Measurements from ENCODE around the gene PGM2L1.

The PGM2L1 gene

DNA sequence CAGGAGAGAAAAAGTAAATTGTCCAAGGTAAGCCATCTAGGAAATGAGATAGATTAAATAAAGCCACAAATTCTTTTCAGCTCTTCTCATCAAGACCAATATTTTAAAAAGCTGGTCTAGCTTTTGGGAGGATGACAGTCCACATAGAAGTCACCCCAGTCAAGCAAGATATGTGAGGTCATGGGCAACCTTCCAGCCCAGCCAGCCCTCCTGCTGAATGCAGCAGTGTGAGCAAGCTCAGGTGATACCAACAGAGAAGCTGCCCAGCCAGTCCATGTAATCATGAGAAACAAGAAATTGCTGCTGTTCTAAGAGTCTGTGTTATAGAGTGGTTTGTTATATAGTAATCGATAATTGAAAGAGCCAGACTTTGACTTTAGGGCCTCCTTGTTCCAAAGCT lies 40.4 kb upstream of the PGM2L1 start:
- TF ChIP-seq, protein P1, sequence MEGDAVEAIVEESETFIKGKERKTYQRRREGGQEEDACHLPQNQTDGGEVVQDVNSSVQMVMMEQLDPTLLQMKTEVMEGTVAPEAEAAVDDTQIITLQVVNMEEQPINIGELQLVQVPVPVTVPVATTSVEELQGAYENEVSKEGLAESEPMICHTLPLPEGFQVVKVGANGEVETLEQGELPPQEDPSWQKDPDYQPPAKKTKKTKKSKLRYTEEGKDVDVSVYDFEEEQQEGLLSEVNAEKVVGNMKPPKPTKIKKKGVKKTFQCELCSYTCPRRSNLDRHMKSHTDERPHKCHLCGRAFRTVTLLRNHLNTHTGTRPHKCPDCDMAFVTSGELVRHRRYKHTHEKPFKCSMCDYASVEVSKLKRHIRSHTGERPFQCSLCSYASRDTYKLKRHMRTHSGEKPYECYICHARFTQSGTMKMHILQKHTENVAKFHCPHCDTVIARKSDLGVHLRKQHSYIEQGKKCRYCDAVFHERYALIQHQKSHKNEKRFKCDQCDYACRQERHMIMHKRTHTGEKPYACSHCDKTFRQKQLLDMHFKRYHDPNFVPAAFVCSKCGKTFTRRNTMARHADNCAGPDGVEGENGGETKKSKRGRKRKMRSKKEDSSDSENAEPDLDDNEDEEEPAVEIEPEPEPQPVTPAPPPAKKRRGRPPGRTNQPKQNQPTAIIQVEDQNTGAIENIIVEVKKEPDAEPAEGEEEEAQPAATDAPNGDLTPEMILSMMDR (IDR thresholded peaks at IDR 0.05; ENCODE audit: low read depth, low read length, missing control alignments), result no peak

DNA sequence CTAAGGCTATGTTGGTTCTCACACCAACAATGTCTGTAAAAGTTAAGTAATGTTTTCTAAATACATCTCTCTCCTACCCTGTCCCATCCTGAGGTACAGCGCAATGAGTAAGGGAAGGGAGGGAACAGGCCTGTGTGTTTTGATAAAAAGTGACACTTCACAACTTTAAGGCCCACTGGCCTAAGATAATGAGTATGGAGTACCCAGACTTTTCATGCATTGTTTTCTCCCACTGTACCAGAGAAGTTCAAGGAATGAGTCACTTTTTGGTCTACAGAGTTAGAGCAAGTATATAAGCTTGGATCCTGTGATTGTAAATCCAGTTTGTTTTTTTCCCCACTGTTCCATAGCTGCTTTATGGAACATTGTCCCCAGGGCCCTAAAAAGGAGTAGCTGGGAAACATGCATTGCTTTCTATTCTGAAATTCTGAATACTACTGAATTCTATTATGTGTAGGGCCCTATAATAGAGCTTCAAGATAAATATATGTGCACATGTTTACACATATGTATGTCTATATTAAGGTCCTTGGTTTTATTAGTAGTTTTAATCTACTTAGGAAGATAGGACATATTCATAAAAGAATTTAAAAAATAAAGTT lies 39.3 kb upstream of the PGM2L1 start:
- H3K4me3 ChIP-seq (replicated peaks; ENCODE audit: low read depth, low read length), result no peak overlapping the region
- no peak for DNase-seq (ENCODE audit: extremely low read depth, low read depth)
- TF ChIP-seq, protein P1 (IDR thresholded peaks at IDR 0.05; ENCODE audit: low read depth, low read length, missing control alignments), result no peak

More for the DNA sequence above, 40.4 kb upstream of the PGM2L1 start:
- no peak overlapping the region for H3K4me3 ChIP-seq (replicated peaks; ENCODE audit: low read depth, low read length)
- no peak for DNase-seq (ENCODE audit: extremely low read depth, low read depth)

DNA sequence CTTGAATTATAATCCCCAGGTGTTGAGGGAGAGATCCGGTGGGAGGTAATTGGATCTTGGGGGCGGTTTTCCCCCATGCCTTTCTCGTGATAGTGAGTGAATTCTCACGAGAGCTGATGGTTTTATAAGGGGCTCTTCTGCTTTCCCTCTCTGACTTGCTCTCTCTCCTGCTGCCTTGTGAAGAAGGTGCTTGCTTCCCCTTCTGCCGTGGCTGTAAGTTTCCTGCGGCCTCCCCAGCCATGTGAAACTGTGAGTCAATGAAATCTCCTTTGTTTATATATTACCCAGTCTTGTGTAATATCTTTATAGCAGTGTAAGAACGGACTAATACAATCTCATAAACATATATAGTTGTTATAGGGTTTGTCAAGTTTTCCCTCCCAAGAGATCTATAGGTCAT lies 36.3 kb upstream of the PGM2L1 start:
- DNase-seq (ENCODE audit: extremely low read depth, low read depth), result no peak
- TF ChIP-seq, protein P1 (IDR thresholded peaks at IDR 0.05; ENCODE audit: low read depth, low read length, missing control alignments), result no peak
- H3K4me3 ChIP-seq (replicated peaks; ENCODE audit: low read depth, low read length), result no peak overlapping the region

DNA sequence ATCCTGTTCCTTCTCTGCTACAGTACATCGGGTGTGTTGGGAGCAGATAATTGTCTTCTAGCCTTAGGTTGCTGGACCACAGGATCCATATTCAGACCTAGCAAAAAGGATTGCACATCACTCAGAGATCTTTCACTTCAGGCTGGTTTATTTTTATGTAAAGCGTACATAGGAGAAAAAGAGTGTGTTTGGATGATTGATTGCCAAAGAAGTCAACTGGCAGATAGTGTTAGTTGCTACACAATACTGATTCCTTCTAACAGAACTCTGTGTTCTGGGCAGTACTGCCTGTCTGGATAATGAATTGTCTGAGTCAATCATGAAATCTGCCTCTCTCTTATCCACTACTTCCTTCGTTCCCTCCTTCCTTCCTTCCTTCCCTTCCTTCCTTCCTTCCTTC lies 31.0 kb upstream of the PGM2L1 start:
- no peak overlapping the region for H3K4me3 ChIP-seq (replicated peaks; ENCODE audit: low read depth, low read length)
- DNase-seq (ENCODE audit: extremely low read depth, low read depth), result no peak
- TF ChIP-seq, protein P1 (IDR thresholded peaks at IDR 0.05; ENCODE audit: low read depth, low read length, missing control alignments), result no peak

DNA sequence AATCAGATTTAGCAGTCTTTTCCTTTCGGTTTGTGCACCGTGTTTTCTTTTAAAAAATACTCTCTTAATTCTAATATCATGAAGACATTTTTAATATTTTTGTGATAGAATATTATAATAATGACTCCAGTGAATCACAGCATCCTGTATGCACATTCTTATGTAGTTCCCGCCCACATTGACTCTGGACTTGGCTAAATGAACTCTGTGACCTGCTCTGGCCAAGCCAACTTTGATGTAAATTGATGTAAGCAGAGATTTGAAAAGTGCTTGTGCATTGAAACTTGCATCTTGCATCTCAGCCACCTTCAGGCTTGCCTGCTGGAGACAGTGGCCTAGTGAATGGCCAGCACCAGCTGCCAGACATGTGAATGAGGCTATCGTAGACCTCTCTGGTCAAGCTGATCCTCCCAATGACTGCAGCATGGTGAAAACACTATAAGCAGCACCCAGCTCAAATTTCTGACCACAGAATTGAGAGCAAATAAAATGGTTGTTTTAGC lies 29.2 kb upstream of the PGM2L1 start:
- no peak overlapping the region for H3K4me3 ChIP-seq (replicated peaks; ENCODE audit: low read depth, low read length)
- DNase-seq (ENCODE audit: extremely low read depth, low read depth), result no peak
- TF ChIP-seq, protein P1 (IDR thresholded peaks at IDR 0.05; ENCODE audit: low read depth, low read length, missing control alignments), result no peak

DNA sequence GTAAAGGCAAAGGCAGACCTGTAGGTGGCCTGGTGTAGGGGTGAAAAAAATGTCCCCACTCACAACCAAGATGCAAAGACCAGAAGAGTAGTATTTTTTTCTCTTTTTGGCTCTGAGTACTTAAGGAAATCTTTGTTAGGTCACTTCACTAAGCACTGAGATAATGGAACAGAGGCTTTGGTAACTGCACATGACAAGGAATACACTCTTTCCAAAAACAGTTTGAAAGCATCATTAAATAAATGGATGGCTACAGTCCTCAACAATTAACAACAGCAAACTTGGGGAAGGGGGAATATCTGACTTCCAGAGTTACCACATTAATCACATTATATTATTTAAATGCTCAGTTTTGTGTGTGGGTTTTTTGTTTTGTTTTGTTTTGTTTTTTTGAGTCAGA lies 26.9 kb upstream of the PGM2L1 start:
- no peak overlapping the region for H3K4me3 ChIP-seq (replicated peaks; ENCODE audit: low read depth, low read length)
- no peak for DNase-seq (ENCODE audit: extremely low read depth, low read depth)
- TF ChIP-seq, protein P1 (IDR thresholded peaks at IDR 0.05; ENCODE audit: low read depth, low read length, missing control alignments), result no peak

DNA sequence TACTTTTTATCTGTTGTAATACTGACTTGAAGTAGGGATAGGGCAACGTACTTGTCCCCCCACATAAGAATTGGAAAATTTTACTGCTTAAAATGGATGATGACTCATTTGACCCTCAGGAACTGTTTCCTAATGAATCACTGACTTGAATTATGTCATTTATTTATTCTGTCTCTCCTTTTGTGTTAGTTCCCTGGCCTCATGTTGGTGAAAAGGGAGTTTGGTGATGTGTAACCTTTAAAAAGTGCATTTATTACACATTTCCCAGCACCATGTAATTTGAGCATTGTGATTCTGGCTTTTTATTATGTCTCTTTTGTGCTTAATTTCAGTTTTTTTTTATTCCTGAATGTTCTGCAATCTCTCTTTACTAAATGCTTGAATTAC lies 20.3 kb upstream of the PGM2L1 start:
- DNase-seq (ENCODE audit: extremely low read depth, low read depth), result peak; percentile 73
- TF ChIP-seq, protein P1 (IDR thresholded peaks at IDR 0.05; ENCODE audit: low read depth, low read length, missing control alignments), result no peak
- no peak overlapping the region for H3K4me3 ChIP-seq (replicated peaks; ENCODE audit: low read depth, low read length)
